ENCODE measurements around the gene STAC3. TPM values are rescaled to one million over a fixed set of nuclear protein-coding genes. Genes with fewer than 3 reads are reported as not detected.
A peak's percentile ranks its signal among the peaks of the same experiment; 100 is the strongest.

The STAC3 gene
- polyA plus RNA-seq, 4 donors: 1.1 to 3.8 (median 3.4) TPM

- Histone ChIP-seq H3K27ac (ENCODE audit: low read depth in 1 of 3, low read length in 2 of 3) (no peak overlapping the region), H3K4me3 (ENCODE audit: low read depth in 1 of 3, low read length in 3 of 3) (no peak overlapping the region), H3K27me3 (ENCODE audit: control insufficient read depth in 3 of 3, insufficient read depth in 3 of 3, low read length in 3 of 3) (peaks cover 0 to 57% (median 8%) of the 10 kb centered on the region in 3 donors), H3K36me3 (ENCODE audit: control insufficient read depth in 3 of 3, insufficient read depth in 2 of 3, low read depth in 1 of 3, low read length in 3 of 3) (peaks cover 9 to 48% (median 17%) of the 10 kb centered on the region in 3 donors), H3K9me3 (ENCODE audit: control insufficient read depth in 2 of 2, insufficient read depth in 1 of 2, low read depth in 1 of 2, low read length in 1 of 2) (peaks cover 0 to 3% of the 10 kb centered on the region in 2 donors), H3K4me1 (ENCODE audit: control insufficient read depth in 3 of 3, insufficient read depth in 2 of 3, low read depth in 1 of 3, low read length in 2 of 3) (peaks cover 0 to 47% (median 0%) of the 10 kb centered on the region in 3 donors)
- 55 to 68% (median 66%) methylated on average over 26 of the region's 26 CpGs for WGBS, 3 donors
- DNase-seq (peak in 1 of 2 donors; percentile 43), FAIRE-seq (no peak)
These were observed 15.8 kb downstream of the STAC3 start for GRCh38 chr12:57235017-57235727.

- peaks cover 9 to 48% (median 17%) of the 10 kb centered on the region in 3 donors for H3K36me3 ChIP-seq (ENCODE audit: control insufficient read depth in 3 of 3, insufficient read depth in 2 of 3, low read depth in 1 of 3, low read length in 3 of 3)
- no peaks in the 10 kb centered on the region for H3K9me3 ChIP-seq (ENCODE audit: control insufficient read depth in 2 of 2, insufficient read depth in 1 of 2, low read depth in 1 of 2, low read length in 1 of 2)
- no peak for DNase-seq
- H3K4me3 ChIP-seq (ENCODE audit: low read depth in 1 of 3, low read length in 3 of 3): no peak overlapping the region
- FAIRE-seq: no peak
- 83 to 90% (median 90%) methylated on average over 10 of the region's 10 CpGs for WGBS, 3 donors
- H3K27ac ChIP-seq (ENCODE audit: low read depth in 1 of 3, low read length in 2 of 3): no peak overlapping the region
- H3K27me3 ChIP-seq (ENCODE audit: control insufficient read depth in 3 of 3, insufficient read depth in 3 of 3, low read length in 3 of 3): peaks cover 0 to 52% (median 8%) of the 10 kb centered on the region in 3 donors
- peaks cover 0 to 42% (median 0%) of the 10 kb centered on the region in 3 donors for H3K4me1 ChIP-seq (ENCODE audit: control insufficient read depth in 3 of 3, insufficient read depth in 2 of 3, low read depth in 1 of 3, low read length in 2 of 3)
These were observed 16.4 kb downstream of the STAC3 start for GRCh38 chr12:57234571-57235016.

- FAIRE-seq (no peak), DNase-seq (no peak)
- WGBS, 3 donors: 91 to 96% (median 92%) methylated on average over 3 of the region's 3 CpGs
These were observed 16.8 kb downstream of the STAC3 start for GRCh38 chr12:57234233-57234570.

DNA sequence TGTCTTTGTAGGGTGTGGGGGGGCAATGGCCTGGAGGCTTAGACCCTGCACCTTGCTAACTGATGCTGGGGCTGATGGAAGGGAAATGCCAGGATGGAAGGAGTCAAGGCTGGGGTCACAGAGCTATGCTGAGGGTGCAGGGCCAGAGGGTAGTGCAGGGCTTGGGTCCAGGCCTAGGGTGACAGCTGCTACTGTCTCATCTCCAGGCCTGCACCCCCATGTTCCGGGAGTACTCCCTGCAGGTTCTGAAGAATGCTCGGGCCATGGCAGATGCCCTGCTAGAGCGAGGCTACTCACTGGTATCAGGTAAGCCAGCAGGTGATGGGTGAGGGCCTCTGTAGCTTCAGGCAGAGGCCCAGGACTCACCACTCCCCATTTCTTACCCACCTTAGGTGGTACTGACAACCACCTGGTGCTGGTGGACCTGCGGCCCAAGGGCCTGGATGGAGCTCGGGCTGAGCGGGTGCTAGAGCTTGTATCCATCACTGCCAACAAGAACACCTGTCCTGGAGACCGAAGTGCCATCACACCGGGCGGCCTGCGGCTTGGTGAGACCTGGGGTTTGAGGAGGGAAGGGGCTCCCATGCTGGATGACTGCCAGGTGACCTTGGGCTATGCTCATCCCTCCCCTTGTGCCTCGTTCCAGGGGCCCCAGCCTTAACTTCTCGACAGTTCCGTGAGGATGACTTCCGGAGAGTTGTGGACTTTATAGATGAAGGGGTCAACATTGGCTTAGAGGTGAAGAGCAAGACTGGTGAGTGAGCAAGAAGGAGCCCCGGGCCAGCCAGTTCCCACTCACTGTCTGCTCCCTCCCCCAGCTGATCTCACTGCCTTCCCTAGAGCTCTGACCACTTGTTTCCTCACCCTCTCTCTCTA, 17.4 kb downstream of the STAC3 start:
- Histone ChIP-seq H3K27ac (ENCODE audit: low read depth in 1 of 3, low read length in 2 of 3) (no peak overlapping the region), H3K27me3 (ENCODE audit: control insufficient read depth in 3 of 3, insufficient read depth in 3 of 3, low read length in 3 of 3) (peaks cover 0 to 49% (median 8%) of the 10 kb centered on the region in 3 donors), H3K9me3 (ENCODE audit: control insufficient read depth in 2 of 2, insufficient read depth in 1 of 2, low read depth in 1 of 2, low read length in 1 of 2) (no peaks in the 10 kb centered on the region), H3K4me3 (ENCODE audit: low read depth in 1 of 3, low read length in 3 of 3) (no peak overlapping the region), H3K4me1 (ENCODE audit: control insufficient read depth in 3 of 3, insufficient read depth in 2 of 3, low read depth in 1 of 3, low read length in 2 of 3) (peaks cover 0 to 36% (median 0%) of the 10 kb centered on the region in 3 donors), H3K36me3 (ENCODE audit: control insufficient read depth in 3 of 3, insufficient read depth in 2 of 3, low read depth in 1 of 3, low read length in 3 of 3) (peaks cover 9 to 48% (median 17%) of the 10 kb centered on the region in 3 donors)
- WGBS, 3 donors: 86 to 92% (median 89%) methylated on average over 15 of the region's 15 CpGs
- FAIRE-seq (no peak), DNase-seq (no peak)

More at GRCh38 chr12:57234233-57234570, 16.8 kb downstream of the STAC3 start:
- H3K4me3 ChIP-seq (ENCODE audit: low read depth in 1 of 3, low read length in 3 of 3): no peak overlapping the region
- no peaks in the 10 kb centered on the region for H3K9me3 ChIP-seq (ENCODE audit: control insufficient read depth in 2 of 2, insufficient read depth in 1 of 2, low read depth in 1 of 2, low read length in 1 of 2)
- H3K36me3 ChIP-seq (ENCODE audit: control insufficient read depth in 3 of 3, insufficient read depth in 2 of 3, low read depth in 1 of 3, low read length in 3 of 3): peaks cover 9 to 48% (median 17%) of the 10 kb centered on the region in 3 donors
- H3K27me3 ChIP-seq (ENCODE audit: control insufficient read depth in 3 of 3, insufficient read depth in 3 of 3, low read length in 3 of 3): peaks cover 0 to 49% (median 8%) of the 10 kb centered on the region in 3 donors
- H3K27ac ChIP-seq (ENCODE audit: low read depth in 1 of 3, low read length in 2 of 3): no peak overlapping the region
- peaks cover 0 to 40% (median 0%) of the 10 kb centered on the region in 3 donors for H3K4me1 ChIP-seq (ENCODE audit: control insufficient read depth in 3 of 3, insufficient read depth in 2 of 3, low read depth in 1 of 3, low read length in 2 of 3)

GRCh38 chr12:57232156-57232756, 18.7 kb downstream of the STAC3 start:
- Histone ChIP-seq H3K27me3 (ENCODE audit: control insufficient read depth in 3 of 3, insufficient read depth in 3 of 3, low read length in 3 of 3) (peaks cover 0 to 44% (median 5%) of the 10 kb centered on the region in 3 donors), H3K27ac (ENCODE audit: low read depth in 1 of 3, low read length in 2 of 3) (no peak overlapping the region), H3K4me3 (ENCODE audit: low read depth in 1 of 3, low read length in 3 of 3) (no peak overlapping the region), H3K36me3 (ENCODE audit: control insufficient read depth in 3 of 3, insufficient read depth in 2 of 3, low read depth in 1 of 3, low read length in 3 of 3) (peaks cover 9 to 48% (median 17%) of the 10 kb centered on the region in 3 donors), H3K4me1 (ENCODE audit: control insufficient read depth in 3 of 3, insufficient read depth in 2 of 3, low read depth in 1 of 3, low read length in 2 of 3) (peaks cover 0 to 30% (median 0%) of the 10 kb centered on the region in 3 donors), H3K9me3 (ENCODE audit: control insufficient read depth in 2 of 2, insufficient read depth in 1 of 2, low read depth in 1 of 2, low read length in 1 of 2) (no peaks in the 10 kb centered on the region)
- no peak for FAIRE-seq
- WGBS, 3 donors: 93 to 97% (median 93%) methylated on average over 19 of the region's 19 CpGs
- DNase-seq: no peak

DNA sequence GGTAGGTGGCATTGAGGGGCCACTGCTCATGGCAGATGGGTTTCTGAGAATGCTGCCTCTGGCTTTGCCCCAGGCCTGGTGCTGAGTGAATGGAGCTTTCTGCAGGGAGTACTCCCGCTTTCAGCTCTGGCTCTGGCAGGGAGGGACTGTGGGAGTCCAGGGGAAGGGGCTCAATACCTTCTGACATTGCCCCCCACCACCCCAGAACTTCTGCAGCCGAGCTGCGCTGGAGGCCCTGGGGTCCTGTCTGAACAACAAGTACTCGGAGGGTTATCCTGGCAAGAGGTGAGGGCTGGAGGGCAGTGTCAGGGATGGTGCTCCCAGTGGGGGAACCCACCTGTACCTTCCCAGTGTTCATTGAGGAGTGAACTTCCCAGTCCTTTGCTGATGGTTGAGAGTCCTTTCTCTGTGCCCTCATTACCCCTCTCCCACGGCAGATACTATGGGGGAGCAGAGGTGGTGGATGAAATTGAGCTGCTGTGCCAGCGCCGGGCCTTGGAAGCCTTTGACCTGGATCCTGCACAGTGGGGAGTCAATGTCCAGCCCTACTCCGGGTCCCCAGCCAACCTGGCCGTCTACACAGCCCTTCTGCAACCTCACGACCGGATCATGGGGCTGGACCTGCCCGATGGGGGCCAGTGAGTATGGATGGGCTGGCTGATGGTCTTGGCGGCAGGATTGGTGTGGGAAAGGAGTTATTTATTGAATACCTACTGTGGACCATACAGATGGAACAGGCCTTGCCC, 19.5 kb downstream of the STAC3 start:
- H3K27me3 ChIP-seq (ENCODE audit: control insufficient read depth in 3 of 3, insufficient read depth in 3 of 3, low read length in 3 of 3): peaks cover 3 to 44% (median 4%) of the 10 kb centered on the region in 3 donors
- no peak overlapping the region for H3K27ac ChIP-seq (ENCODE audit: low read depth in 1 of 3, low read length in 2 of 3)
- H3K4me3 ChIP-seq (ENCODE audit: low read depth in 1 of 3, low read length in 3 of 3): no peak overlapping the region
- 90 to 95% (median 93%) methylated on average over 13 of the region's 13 CpGs for WGBS, 3 donors
- H3K4me1 ChIP-seq (ENCODE audit: control insufficient read depth in 3 of 3, insufficient read depth in 2 of 3, low read depth in 1 of 3, low read length in 2 of 3): peaks cover 0 to 27% (median 0%) of the 10 kb centered on the region in 3 donors
- H3K9me3 ChIP-seq (ENCODE audit: control insufficient read depth in 2 of 2, insufficient read depth in 1 of 2, low read depth in 1 of 2, low read length in 1 of 2): no peaks in the 10 kb centered on the region
- peaks cover 9 to 48% (median 17%) of the 10 kb centered on the region in 3 donors for H3K36me3 ChIP-seq (ENCODE audit: control insufficient read depth in 3 of 3, insufficient read depth in 2 of 3, low read depth in 1 of 3, low read length in 3 of 3)
- no peak for FAIRE-seq
- no peak for DNase-seq

DNA sequence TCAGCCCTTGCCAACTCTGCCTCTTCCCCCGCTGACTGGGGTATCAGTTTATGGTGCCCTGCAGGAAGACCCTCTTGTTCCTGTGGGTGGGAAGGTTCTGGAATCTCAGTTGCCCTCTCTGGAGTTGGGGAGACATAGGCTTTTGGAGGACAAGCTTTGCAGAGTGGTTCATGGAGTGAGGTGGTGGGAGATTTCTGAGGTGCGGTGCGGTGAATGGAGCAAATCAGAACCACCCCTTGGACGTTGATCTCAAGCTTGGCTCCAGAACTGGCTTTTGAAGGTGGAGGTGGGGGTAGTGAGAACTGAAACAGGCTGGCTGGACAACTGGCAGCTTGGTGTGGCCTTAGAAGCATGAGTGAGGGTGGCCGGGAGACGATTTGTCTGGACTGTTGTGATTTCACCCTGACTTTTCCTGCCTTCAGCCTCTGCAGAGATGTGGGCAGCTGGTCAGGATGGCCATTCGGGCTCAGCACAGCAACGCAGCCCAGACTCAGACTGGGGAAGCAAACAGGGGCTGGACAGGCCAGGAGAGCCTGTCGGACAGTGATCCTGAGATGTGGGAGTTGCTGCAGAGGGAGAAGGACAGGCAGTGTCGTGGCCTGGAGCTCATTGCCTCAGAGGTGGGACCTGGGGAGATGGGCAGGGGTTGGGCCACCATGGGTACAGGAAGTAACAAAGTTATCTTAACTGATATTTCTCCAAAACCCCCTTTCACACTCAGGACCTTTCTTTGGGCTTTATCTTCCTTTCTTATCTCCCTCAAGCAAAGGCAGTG, 20.4 kb downstream of the STAC3 start:
- peak in 1 of 2 donors; percentile 54 for DNase-seq
- H3K4me1 ChIP-seq (ENCODE audit: control insufficient read depth in 3 of 3, insufficient read depth in 2 of 3, low read depth in 1 of 3, low read length in 2 of 3): peaks cover 0 to 32% (median 0%) of the 10 kb centered on the region in 3 donors
- FAIRE-seq: no peak
- peak overlapping the region; percentile 59 to 77 (median 67) for H3K4me3 ChIP-seq (ENCODE audit: low read depth in 1 of 3, low read length in 3 of 3)
- 37 to 46% (median 42%) methylated on average over 10 of the region's 10 CpGs for WGBS, 3 donors
- peak overlapping the region in 1 of 3 donors; percentile 91 for H3K27ac ChIP-seq (ENCODE audit: low read depth in 1 of 3, low read length in 2 of 3)
- H3K9me3 ChIP-seq (ENCODE audit: control insufficient read depth in 2 of 2, insufficient read depth in 1 of 2, low read depth in 1 of 2, low read length in 1 of 2): no peaks in the 10 kb centered on the region
- H3K36me3 ChIP-seq (ENCODE audit: control insufficient read depth in 3 of 3, insufficient read depth in 2 of 3, low read depth in 1 of 3, low read length in 3 of 3): peaks cover 9 to 48% (median 17%) of the 10 kb centered on the region in 3 donors
- H3K27me3 ChIP-seq (ENCODE audit: control insufficient read depth in 3 of 3, insufficient read depth in 3 of 3, low read length in 3 of 3): peaks cover 4 to 44% (median 8%) of the 10 kb centered on the region in 3 donors

Measured in small intestine (tissue), 7 donors.